CD4-positive, alpha-beta T cell treated with Interleukin-21 for 1 hour (primary cell): ENCODE results near the gene TNFRSF17.

ENCODE experiments used
- DNase-seq: peaks from one replicate; pipeline ENCODE4 v3.0.0-alpha.2; 2020

TNFRSF17 gene

GRCh38 chr16:12009462-12009861 lies 44.5 kb downstream of the TNFRSF17 start:
- no peak for DNase-seq

GRCh38 chr16:12009922-12010321 lies 44.9 kb downstream of the TNFRSF17 start:
- no peak for DNase-seq

GRCh38 chr16:12010388-12011251 lies 45.6 kb downstream of the TNFRSF17 start:
- DNase-seq, result no peak

- DNase-seq, result no peak
Measured at GRCh38 chr16:12011565-12011964, 46.6 kb downstream of the TNFRSF17 start.

GRCh38 chr16:12016291-12016947 lies 51.4 kb downstream of the TNFRSF17 start:
- DNase-seq, result no peak

- no peak for DNase-seq
Measured at GRCh38 chr16:12017558-12017957, 52.5 kb downstream of the TNFRSF17 start.
